ENCODE data around the gene TSPAN14. TPM values are rescaled to one million over a fixed set of nuclear protein-coding genes. Genes with fewer than 3 reads are reported as not detected.
A peak's percentile ranks its signal among the peaks of the same experiment; 100 is the strongest.

Gene TSPAN14
- total RNA-seq, 1 experiment from 2014 or later = 3.4 TPM

DNA sequence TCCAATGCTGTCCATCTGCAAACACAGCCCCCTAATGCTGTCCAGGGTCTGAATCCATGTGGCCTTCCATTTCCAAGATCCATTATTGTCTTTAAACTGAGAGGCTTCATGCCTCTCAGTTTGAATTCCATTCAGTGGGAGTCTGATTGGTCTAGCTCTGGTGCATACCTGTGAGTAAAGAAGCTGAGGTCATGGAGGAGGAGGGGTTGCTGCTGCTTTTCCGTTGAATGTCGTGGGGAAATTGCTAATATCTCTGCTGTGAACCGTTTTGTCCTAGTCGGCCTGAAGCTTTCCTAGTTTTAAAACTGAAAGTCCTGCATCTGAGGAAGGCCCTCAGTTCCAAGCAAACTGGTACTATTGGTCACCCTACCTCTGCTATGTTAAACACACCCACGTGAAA is 101.3 kb downstream of the TSPAN14 start:
- no peak overlapping the region for H2AFZ ChIP-seq (ENCODE audit: low read length)
- H3K4me3 ChIP-seq (ENCODE audit: low read length) = no peak overlapping the region
- no peak for DNase-seq
- H3K9me3 ChIP-seq (ENCODE audit: low read length) = no peaks in the 10 kb centered on the region
- no peak overlapping the region for H3K27ac ChIP-seq (ENCODE audit: low read length)
- no peaks in the 10 kb centered on the region for H4K20me1 ChIP-seq (ENCODE audit: insufficient read depth, low read depth, low read length)
- H3K9ac ChIP-seq (ENCODE audit: low read length) = no peak overlapping the region
- H3K4me2 ChIP-seq (ENCODE audit: low read depth, low read length, poor library complexity, severe bottlenecking) = no peak overlapping the region
- no peaks in the 10 kb centered on the region for H3K36me3 ChIP-seq (ENCODE audit: insufficient read depth, low read length)
- no peaks in the 10 kb centered on the region for H3K4me1 ChIP-seq (ENCODE audit: low read length)
- H3K79me2 ChIP-seq (ENCODE audit: low read length) = no peaks in the 10 kb centered on the region
- H3K9me2 ChIP-seq (replicated peaks; ENCODE audit: insufficient read depth, low read length) = no peaks in the 10 kb centered on the region
- no peaks in the 10 kb centered on the region for H3K27me3 ChIP-seq (ENCODE audit: low read length)

DNA sequence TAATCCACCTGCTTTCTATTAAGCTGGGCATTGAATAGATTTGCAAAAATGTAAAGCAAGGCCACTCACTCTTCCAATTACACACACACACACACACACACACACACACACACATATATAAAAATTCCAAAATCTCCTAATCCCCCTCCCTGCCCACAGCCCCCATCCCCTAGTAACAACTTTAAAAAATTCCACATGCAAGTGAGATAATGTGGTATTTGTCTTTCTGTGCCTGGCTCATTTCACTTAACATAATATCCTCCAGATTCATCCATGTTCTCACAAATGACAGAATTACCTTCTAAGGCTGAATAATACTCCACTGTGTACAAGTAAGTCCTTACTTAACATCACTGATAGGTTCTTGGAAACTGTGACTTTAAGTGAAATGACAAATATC is 107.8 kb downstream of the TSPAN14 start:
- Histone ChIP-seq H3K4me3 (ENCODE audit: low read length) (no peak overlapping the region), H4K20me1 (ENCODE audit: insufficient read depth, low read depth, low read length) (no peaks in the 10 kb centered on the region), H3K36me3 (ENCODE audit: insufficient read depth, low read length) (no peaks in the 10 kb centered on the region), H3K9ac (ENCODE audit: low read length) (no peak overlapping the region), H3K27me3 (ENCODE audit: low read length) (no peaks in the 10 kb centered on the region), H3K9me3 (ENCODE audit: low read length) (no peaks in the 10 kb centered on the region), H3K4me1 (ENCODE audit: low read length) (no peaks in the 10 kb centered on the region), H2AFZ (ENCODE audit: low read length) (no peak overlapping the region), H3K4me2 (ENCODE audit: low read depth, low read length, poor library complexity, severe bottlenecking) (no peak overlapping the region), H3K27ac (ENCODE audit: low read length) (no peak overlapping the region), H3K9me2 (replicated peaks; ENCODE audit: insufficient read depth, low read length) (no peaks in the 10 kb centered on the region), H3K79me2 (ENCODE audit: low read length) (no peaks in the 10 kb centered on the region)
- no peak for DNase-seq

DNA sequence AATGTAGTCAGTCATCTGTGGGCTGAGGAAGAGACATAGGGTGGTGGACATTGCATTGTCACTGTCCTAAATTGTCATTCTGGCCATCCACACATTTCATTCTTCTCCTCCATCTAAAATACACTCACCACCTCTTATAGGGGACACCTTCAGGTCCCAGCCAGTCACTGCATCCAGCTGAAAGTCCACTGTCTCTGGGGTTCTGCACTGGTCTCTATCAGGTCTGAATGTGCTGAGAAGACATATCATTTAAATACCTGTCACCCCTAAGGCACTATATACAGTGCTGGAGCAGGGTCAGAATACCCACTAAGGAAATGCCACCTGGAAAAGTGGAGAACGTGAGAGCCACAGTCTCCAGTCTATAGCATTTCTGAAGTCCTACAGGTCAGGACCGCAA is 113.2 kb downstream of the TSPAN14 start:
- Histone ChIP-seq H3K79me2 (ENCODE audit: low read length) (no peaks in the 10 kb centered on the region), H3K9ac (ENCODE audit: low read length) (no peak overlapping the region), H3K4me1 (ENCODE audit: low read length) (no peaks in the 10 kb centered on the region), H3K4me2 (ENCODE audit: low read depth, low read length, poor library complexity, severe bottlenecking) (no peak overlapping the region), H3K36me3 (ENCODE audit: insufficient read depth, low read length) (no peaks in the 10 kb centered on the region), H3K27me3 (ENCODE audit: low read length) (no peaks in the 10 kb centered on the region), H3K9me3 (ENCODE audit: low read length) (no peaks in the 10 kb centered on the region), H3K4me3 (ENCODE audit: low read length) (no peak overlapping the region), H2AFZ (ENCODE audit: low read length) (no peak overlapping the region), H3K9me2 (replicated peaks; ENCODE audit: insufficient read depth, low read length) (no peaks in the 10 kb centered on the region), H4K20me1 (ENCODE audit: insufficient read depth, low read depth, low read length) (no peaks in the 10 kb centered on the region), H3K27ac (ENCODE audit: low read length) (no peak overlapping the region)
- DNase-seq = no peak

GRCh38 chr10:80569131-80569895 is 115.2 kb downstream of the TSPAN14 start:
- DNase-seq = no peak
- H3K79me2 ChIP-seq (ENCODE audit: low read length) = no peaks in the 10 kb centered on the region

DNA sequence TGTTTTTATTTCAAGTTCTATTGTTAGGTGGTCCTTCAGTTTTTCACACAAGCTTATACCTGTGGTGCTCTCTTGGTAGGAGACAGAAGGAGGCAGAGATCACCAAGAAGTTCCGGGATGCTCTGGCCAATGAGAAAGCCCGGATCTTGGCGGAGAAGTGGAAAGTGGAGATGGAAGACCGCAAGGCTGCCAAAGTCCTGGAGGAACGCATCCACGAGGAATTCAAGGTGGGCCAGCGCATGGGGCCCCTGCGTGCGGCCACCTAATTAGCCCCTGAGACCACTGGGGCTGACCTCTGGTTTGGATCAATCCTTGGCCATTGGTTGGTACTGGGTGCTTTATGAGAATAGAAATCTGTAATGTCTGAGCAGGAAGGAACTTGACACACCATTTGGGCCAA is 117.2 kb downstream of the TSPAN14 start:
- DNase-seq = no peak

More at GRCh38 chr10:80569131-80569895, 115.2 kb downstream of the TSPAN14 start:
- Histone ChIP-seq H3K4me1 (ENCODE audit: low read length) (no peaks in the 10 kb centered on the region), H3K36me3 (ENCODE audit: insufficient read depth, low read length) (no peaks in the 10 kb centered on the region), H3K9me2 (replicated peaks; ENCODE audit: insufficient read depth, low read length) (no peaks in the 10 kb centered on the region), H3K9me3 (ENCODE audit: low read length) (no peaks in the 10 kb centered on the region), H3K27ac (ENCODE audit: low read length) (no peak overlapping the region), H3K4me3 (ENCODE audit: low read length) (no peak overlapping the region), H3K27me3 (ENCODE audit: low read length) (no peaks in the 10 kb centered on the region), H4K20me1 (ENCODE audit: insufficient read depth, low read depth, low read length) (no peaks in the 10 kb centered on the region), H3K9ac (ENCODE audit: low read length) (no peak overlapping the region), H2AFZ (ENCODE audit: low read length) (no peak overlapping the region), H3K4me2 (ENCODE audit: low read depth, low read length, poor library complexity, severe bottlenecking) (no peak overlapping the region)

GRCh38 chr10:80579181-80579763 is 125.2 kb downstream of the TSPAN14 start:
- Histone ChIP-seq H3K9me3 (ENCODE audit: low read length) (no peaks in the 10 kb centered on the region), H3K9me2 (replicated peaks; ENCODE audit: insufficient read depth, low read length) (no peaks in the 10 kb centered on the region), H3K4me3 (ENCODE audit: low read length) (no peak overlapping the region), H3K27me3 (ENCODE audit: low read length) (no peaks in the 10 kb centered on the region), H2AFZ (ENCODE audit: low read length) (no peak overlapping the region), H3K9ac (ENCODE audit: low read length) (no peak overlapping the region), H3K27ac (ENCODE audit: low read length) (no peak overlapping the region), H4K20me1 (ENCODE audit: insufficient read depth, low read depth, low read length) (no peaks in the 10 kb centered on the region), H3K79me2 (ENCODE audit: low read length) (no peaks in the 10 kb centered on the region), H3K36me3 (ENCODE audit: insufficient read depth, low read length) (no peaks in the 10 kb centered on the region), H3K4me1 (ENCODE audit: low read length) (peaks cover 12% of the 10 kb centered on the region), H3K4me2 (ENCODE audit: low read depth, low read length, poor library complexity, severe bottlenecking) (peak overlapping the region; percentile 28)
- DNase-seq = no peak

More for the DNA sequence above, 117.2 kb downstream of the TSPAN14 start:
- Histone ChIP-seq H3K27ac (ENCODE audit: low read length) (no peak overlapping the region), H4K20me1 (ENCODE audit: insufficient read depth, low read depth, low read length) (no peaks in the 10 kb centered on the region), H3K4me2 (ENCODE audit: low read depth, low read length, poor library complexity, severe bottlenecking) (no peak overlapping the region), H3K4me1 (ENCODE audit: low read length) (no peaks in the 10 kb centered on the region), H3K36me3 (ENCODE audit: insufficient read depth, low read length) (no peaks in the 10 kb centered on the region), H2AFZ (ENCODE audit: low read length) (no peak overlapping the region), H3K9me2 (replicated peaks; ENCODE audit: insufficient read depth, low read length) (no peaks in the 10 kb centered on the region), H3K9me3 (ENCODE audit: low read length) (no peaks in the 10 kb centered on the region), H3K79me2 (ENCODE audit: low read length) (no peaks in the 10 kb centered on the region), H3K9ac (ENCODE audit: low read length) (no peak overlapping the region), H3K4me3 (ENCODE audit: low read length) (no peak overlapping the region), H3K27me3 (ENCODE audit: low read length) (no peaks in the 10 kb centered on the region)

GRCh38 chr10:80579849-80580637 is 125.9 kb downstream of the TSPAN14 start:
- Histone ChIP-seq H3K9me3 (ENCODE audit: low read length) (no peaks in the 10 kb centered on the region), H3K36me3 (ENCODE audit: insufficient read depth, low read length) (no peaks in the 10 kb centered on the region), H3K4me1 (ENCODE audit: low read length) (peaks cover 12% of the 10 kb centered on the region), H4K20me1 (ENCODE audit: insufficient read depth, low read depth, low read length) (no peaks in the 10 kb centered on the region), H3K27me3 (ENCODE audit: low read length) (no peaks in the 10 kb centered on the region), H3K4me2 (ENCODE audit: low read depth, low read length, poor library complexity, severe bottlenecking) (no peak overlapping the region), H3K79me2 (ENCODE audit: low read length) (no peaks in the 10 kb centered on the region), H3K4me3 (ENCODE audit: low read length) (no peak overlapping the region), H3K9ac (ENCODE audit: low read length) (no peak overlapping the region), H3K9me2 (replicated peaks; ENCODE audit: insufficient read depth, low read length) (no peaks in the 10 kb centered on the region), H3K27ac (ENCODE audit: low read length) (no peak overlapping the region), H2AFZ (ENCODE audit: low read length) (no peak overlapping the region)
- DNase-seq = no peak

Data from Karpas-422 (cell line).